HEK293T (cell line): ENCODE measurements around the gene RASA1.

Experiments used
- CTCF ChIA-PET: fragments of 350-600 bp; formaldehyde crosslinking; extraction: SDS; loops from one replicate; lab custom pipeline; 2021; ENCODE audit warnings: antibody characterized with exemption, inconsistent platforms; lab: Yijun Ruan, JAX
- POLR2A ChIA-PET: fragments of 350-600 bp; formaldehyde crosslinking; extraction: SDS; loops from one replicate; lab custom pipeline; 2020; ENCODE audit warnings: antibody characterized with exemption, inconsistent platforms; lab: Yijun Ruan, JAX
- DNase-seq: peaks from one replicate; pipeline ENCODE4 v3.0.0; 2012; ENCODE audit warnings: mixed read lengths; ENCODE audit errors: extremely low spot score
- ARNT ChIP-seq: fragments of 450-650 bp; IDR thresholded peaks from 2 replicates; pipeline ENCODE4 v1.6.1; 2017; ENCODE audit warnings: mild to moderate bottlenecking
- BHLHE40 ChIP-seq: fragments of 450-650 bp; IDR thresholded peaks from 2 replicates; pipeline ENCODE4 v1.6.1; 2016; ENCODE audit warnings: mild to moderate bottlenecking, moderate library complexity, borderline replicate concordance
- CTBP1 ChIP-seq: fragments of 450-650 bp; IDR thresholded peaks from 2 replicates; pipeline ENCODE4 v1.6.1; 2016; ENCODE audit warnings: borderline replicate concordance
- ELF4 ChIP-seq: fragments of 450-650 bp; IDR thresholded peaks from 2 replicates; pipeline ENCODE4 v1.6.1; 2017; ENCODE audit warnings: antibody characterized with exemption
- FOXA1 ChIP-seq: fragments of 450-650 bp; IDR thresholded peaks from 2 replicates; pipeline ENCODE4 v1.6.1; 2016; ENCODE audit warnings: mild to moderate bottlenecking
- FOXK2 ChIP-seq: fragments of 450-650 bp; IDR thresholded peaks from 2 replicates; pipeline ENCODE4 v1.6.1; 2016; ENCODE audit warnings: mild to moderate bottlenecking
- FOXM1 ChIP-seq: fragments of 450-650 bp; IDR thresholded peaks from 2 replicates; pipeline ENCODE4 v1.6.1; 2017; ENCODE audit warnings: mild to moderate bottlenecking, borderline replicate concordance
- HDGF ChIP-seq: fragments of 450-650 bp; IDR thresholded peaks from 2 replicates; pipeline ENCODE4 v1.6.1; 2017; ENCODE audit warnings: antibody characterized with exemption, borderline replicate concordance
- L3MBTL2 ChIP-seq: fragments of 450-650 bp; conservative IDR thresholded peaks from 2 replicates; pipeline ENCODE4 v1.6.1; 2016; ENCODE audit warnings: mild to moderate bottlenecking
- LEF1 ChIP-seq: fragments of 450-650 bp; IDR thresholded peaks from 2 replicates; pipeline ENCODE4 v1.6.1; 2017; ENCODE audit warnings: mild to moderate bottlenecking, borderline replicate concordance
- NFRKB ChIP-seq: fragments of 450-650 bp; IDR thresholded peaks from 2 replicates; pipeline ENCODE4 v1.6.1; 2016; ENCODE audit warnings: mild to moderate bottlenecking, moderate library complexity
- SP1 ChIP-seq: fragments of 450-650 bp; IDR thresholded peaks from 2 replicates; pipeline ENCODE4 v1.6.1; 2017
- SUZ12 ChIP-seq: fragments of 450-650 bp; IDR thresholded peaks from 2 replicates; pipeline ENCODE4 v1.6.1; 2016; ENCODE audit warnings: mild to moderate bottlenecking
- TARDBP ChIP-seq: fragments of 450-650 bp; IDR thresholded peaks from 2 replicates; pipeline ENCODE4 v1.6.1; 2016
- ZNF384 ChIP-seq: fragments of 450-650 bp; IDR thresholded peaks from 2 replicates; pipeline ENCODE4 v1.6.1; 2016
- TF ChIP-seq, protein P1 (sequence below): fragments of 450-650 bp; IDR thresholded peaks from 2 replicates; pipeline ENCODE4 v1.6.1; 2016

RASA1 gene

GRCh38 chr5:87359106-87359505, 91.4 kb downstream of the RASA1 start:
- ChIA-PET POLR2A (no interaction called here), CTCF (no interaction called here)

GRCh38 chr5:87360132-87360531, 92.4 kb downstream of the RASA1 start:
- ChIA-PET POLR2A (no interaction called here), CTCF (interaction anchor here (0.6 kb wide), 2 partner anchors 480 to 541 kb away, joined by 3 to 5 read pairs; no protein-coding TSS in a partner anchor)
- no peak for DNase-seq
- no peak for TF ChIP-seq ZNF384

More at GRCh38 chr5:87359106-87359505, 91.4 kb downstream of the RASA1 start:
- TF ChIP-seq, protein P1, sequence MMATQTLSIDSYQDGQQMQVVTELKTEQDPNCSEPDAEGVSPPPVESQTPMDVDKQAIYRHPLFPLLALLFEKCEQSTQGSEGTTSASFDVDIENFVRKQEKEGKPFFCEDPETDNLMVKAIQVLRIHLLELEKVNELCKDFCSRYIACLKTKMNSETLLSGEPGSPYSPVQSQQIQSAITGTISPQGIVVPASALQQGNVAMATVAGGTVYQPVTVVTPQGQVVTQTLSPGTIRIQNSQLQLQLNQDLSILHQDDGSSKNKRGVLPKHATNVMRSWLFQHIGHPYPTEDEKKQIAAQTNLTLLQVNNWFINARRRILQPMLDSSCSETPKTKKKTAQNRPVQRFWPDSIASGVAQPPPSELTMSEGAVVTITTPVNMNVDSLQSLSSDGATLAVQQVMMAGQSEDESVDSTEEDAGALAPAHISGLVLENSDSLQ = no peak
- TF ChIP-seq LEF1 = no peak
- TF ChIP-seq SP1 = no peak
- TF ChIP-seq TARDBP = no peak
- no peak for TF ChIP-seq FOXA1
- DNase-seq = no peak

DNA sequence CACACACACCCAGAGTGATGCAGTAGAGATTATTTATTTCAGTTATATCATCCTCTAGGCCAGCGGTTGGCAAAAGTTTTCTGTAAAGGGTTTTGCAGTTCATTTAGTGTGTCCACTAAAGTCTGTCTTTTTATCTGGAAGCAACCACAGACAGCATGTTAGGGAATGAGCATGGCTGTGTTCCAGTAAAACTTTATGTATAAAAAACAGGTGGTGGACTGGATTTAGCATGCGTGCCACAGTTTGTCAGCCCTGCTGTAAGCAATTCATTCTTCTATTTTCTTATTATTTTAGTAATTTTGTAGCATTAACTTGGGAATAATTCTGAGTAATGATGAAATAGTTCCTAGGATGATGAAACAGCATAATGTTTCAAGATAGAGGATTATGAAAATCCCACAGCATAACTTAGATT, 93.4 kb downstream of the RASA1 start:
- CTCF ChIA-PET = no interaction called here
- POLR2A ChIA-PET = no interaction called here
- TF ChIP-seq ELF4 (no peak), HDGF (no peak), SUZ12 (no peak), CTBP1 (no peak), BHLHE40 (no peak), LEF1 (no peak), L3MBTL2 (no peak), FOXA1 (no peak), TARDBP (no peak), FOXM1 (no peak)
- no peak for DNase-seq

DNA sequence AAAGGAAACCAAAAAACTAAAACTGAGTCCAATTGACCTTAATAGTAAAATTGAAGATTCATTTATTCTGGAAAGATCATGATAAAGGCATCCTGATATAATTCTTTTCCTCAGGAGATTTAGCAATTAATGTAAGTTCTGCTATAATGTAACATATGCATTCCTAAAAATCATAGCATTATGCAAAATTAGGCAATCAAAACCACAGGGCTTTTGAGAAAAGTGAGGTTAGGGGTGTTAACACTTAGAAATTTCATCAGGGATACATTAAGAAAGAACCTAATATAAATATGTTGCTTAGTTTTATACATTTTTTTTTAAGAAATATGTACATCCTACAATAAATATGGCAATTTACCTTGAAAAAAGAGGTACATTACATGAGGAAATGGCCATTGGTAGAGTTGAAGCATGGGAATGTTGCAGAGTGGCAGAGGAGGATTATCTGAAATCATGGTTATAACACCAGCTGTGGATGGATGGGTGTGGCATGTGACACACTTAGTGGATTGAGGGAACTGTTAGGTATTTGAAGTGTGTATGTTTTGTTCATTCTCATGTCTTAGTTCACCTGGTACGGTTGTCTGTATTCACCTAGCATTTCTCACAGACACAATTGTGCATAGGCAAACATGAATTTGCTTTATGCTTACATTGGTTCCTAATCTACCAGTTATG, 94.0 kb downstream of the RASA1 start:
- TF ChIP-seq L3MBTL2 (no peak), ARNT (no peak)
- ChIA-PET CTCF (no interaction called here), POLR2A (no interaction called here)
- DNase-seq = no peak

DNA sequence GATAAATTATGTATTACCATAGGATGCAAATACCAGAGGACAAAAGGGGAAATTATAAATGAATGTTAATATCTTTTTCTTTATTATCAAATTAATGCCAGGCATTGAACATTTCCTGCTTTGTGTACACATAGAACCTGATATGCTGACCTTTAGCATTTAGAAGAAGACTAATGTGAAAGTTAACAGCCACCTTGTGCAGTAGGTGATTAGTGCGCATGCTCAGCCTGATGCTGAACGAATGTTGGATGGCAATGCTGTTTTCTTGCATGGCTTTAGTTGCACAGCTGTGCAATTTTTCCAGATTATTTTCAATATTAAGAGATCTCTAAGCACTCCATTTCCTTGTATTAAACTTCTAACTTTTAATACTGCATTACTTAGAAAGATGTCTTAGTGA, 99.6 kb downstream of the RASA1 start:
- ChIA-PET POLR2A (no interaction called here), CTCF (no interaction called here)
- TF ChIP-seq SUZ12 = no peak
- no peak for TF ChIP-seq CTBP1
- no peak for TF ChIP-seq BHLHE40
- no peak for TF ChIP-seq L3MBTL2
- no peak for TF ChIP-seq HDGF
- TF ChIP-seq FOXM1 = no peak
- TF ChIP-seq FOXK2 = no peak
- no peak for DNase-seq

GRCh38 chr5:87368601-87369000, 100.9 kb downstream of the RASA1 start:
- no peak for DNase-seq
- no peak for TF ChIP-seq ZNF384
- POLR2A ChIA-PET = no interaction called here
- CTCF ChIA-PET = no interaction called here

GRCh38 chr5:87369431-87369830, 101.7 kb downstream of the RASA1 start:
- POLR2A ChIA-PET = interaction anchor here (0.9 kb wide), 1 partner anchor 102 kb away, joined by 5 read pairs; the partner anchor contains the start of gene RASA1
- CTCF ChIA-PET = no interaction called here
- TF ChIP-seq HDGF (no peak), LEF1 (no peak), SP1 (no peak), L3MBTL2 (no peak), ARNT (no peak), NFRKB (no peak), CTBP1 (no peak), TARDBP (no peak)
- TF ChIP-seq, protein P1 = no peak
- no peak for DNase-seq

- CTCF ChIA-PET = no interaction called here
- no peak for DNase-seq
- POLR2A ChIA-PET = interaction anchor here (1.4 kb wide), 1 partner anchor 105 kb away, joined by 3 read pairs; the partner anchor contains the start of gene RASA1
- no peak for TF ChIP-seq FOXM1
- TF ChIP-seq LEF1 = no peak
These were observed 105.0 kb downstream of the RASA1 start for GRCh38 chr5:87372705-87373104.

GRCh38 chr5:87382224-87382623, 114.5 kb downstream of the RASA1 start:
- ChIA-PET POLR2A (no interaction called here), CTCF (no interaction called here)
- TF ChIP-seq SUZ12 = no peak
- no peak for TF ChIP-seq ARNT
- TF ChIP-seq, protein P1 = no peak
- TF ChIP-seq LEF1 = no peak
- no peak for TF ChIP-seq ELF4
- no peak for TF ChIP-seq FOXK2
- no peak for TF ChIP-seq ZNF384
- TF ChIP-seq NFRKB = no peak
- DNase-seq = no peak
